ENCODE data around the gene IL1R1. TPM values are rescaled to one million over a fixed set of nuclear protein-coding genes. Genes with fewer than 3 reads are reported as not detected.

Gene IL1R1
- total RNA-seq, 2 experiments from 2014 or later: not detected

DNA sequence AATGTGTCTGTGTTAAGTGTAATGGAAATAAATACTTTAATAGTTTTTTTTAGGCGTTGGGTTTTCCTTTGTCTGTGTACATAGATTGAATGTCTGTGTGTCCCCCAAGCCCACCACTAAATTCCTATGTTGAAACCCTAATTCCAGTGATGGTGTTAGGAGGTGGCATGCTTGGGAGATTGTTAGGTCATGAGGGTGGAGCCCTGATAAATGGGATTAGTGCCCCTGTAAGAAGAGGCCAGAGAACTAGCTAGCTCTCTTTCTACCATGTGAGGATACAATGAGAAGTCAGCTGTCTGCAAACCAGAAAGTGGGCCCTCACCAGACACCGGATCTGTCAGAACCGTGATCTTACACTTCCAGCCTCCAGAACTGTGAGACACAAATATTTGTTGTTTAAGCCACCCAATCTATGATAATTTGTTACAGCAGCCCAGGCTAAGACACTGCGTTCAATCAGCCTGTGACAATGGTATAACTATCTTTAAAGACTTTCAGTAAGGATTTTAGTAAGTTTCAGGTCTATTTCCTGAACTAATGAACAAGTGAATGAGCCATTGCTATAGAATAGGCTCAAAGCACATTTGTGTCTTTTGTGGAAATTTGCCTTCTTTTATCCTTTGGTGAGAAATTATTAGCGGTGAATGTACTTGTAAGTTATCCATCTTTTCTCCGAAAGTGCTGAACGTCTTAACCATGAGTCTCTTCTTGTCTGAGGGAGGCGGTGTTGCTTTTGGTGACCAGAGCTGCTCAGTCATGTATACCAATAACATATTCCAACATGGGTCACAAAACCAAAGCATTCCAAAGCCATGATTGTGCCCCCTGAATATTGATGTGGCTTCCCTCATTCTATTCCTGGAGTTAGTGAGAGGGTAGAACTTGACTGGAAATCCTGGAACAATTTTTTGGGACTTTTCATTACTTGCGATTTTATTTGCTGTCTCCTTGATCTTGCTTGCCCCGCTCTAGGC is 29.6 kb upstream of the IL1R1 start:
- CTCF ChIA-PET (ENCODE audit: unreplicated experiment): no interaction called here
- Histone ChIP-seq H3K4me1 (ENCODE audit: insufficient read depth, low read length, poor library complexity, severe bottlenecking) (no peaks in the 10 kb centered on the region), H2AFZ (ENCODE audit: low read length) (no peak overlapping the region), H3K9me3 (ENCODE audit: low read length) (no peaks in the 10 kb centered on the region), H3K79me2 (ENCODE audit: insufficient read depth, low read depth, low read length) (no peaks in the 10 kb centered on the region), H3K4me2 (ENCODE audit: low read length) (no peak overlapping the region), H3K36me3 (ENCODE audit: insufficient read depth, low read length) (no peaks in the 10 kb centered on the region), H3K9me2 (ENCODE audit: insufficient read depth, low read length) (no peaks in the 10 kb centered on the region), H3K27ac (ENCODE audit: low read depth, low read length, poor library complexity, severe bottlenecking) (no peak overlapping the region), H4K20me1 (ENCODE audit: insufficient read depth, low read length) (no peaks in the 10 kb centered on the region), H3K4me3 (ENCODE audit: low read depth, low read length, poor library complexity, severe bottlenecking) (no peak overlapping the region)
- no TSS peak for BruUV-seq (replicated peaks)
- intact Hi-C loops (cut with micrococcal nuclease; ENCODE audit: unreplicated experiment): no loop called here
- DNase-seq (ENCODE audit: low spot score): no peak
- POLR2A ChIA-PET: interaction anchor here (0.6 to 0.7 kb wide), 2 partner anchors 14 to 73 kb away, joined by 3 read pairs; no protein-coding TSS in a partner anchor
- TF ChIP-seq, protein P1, sequence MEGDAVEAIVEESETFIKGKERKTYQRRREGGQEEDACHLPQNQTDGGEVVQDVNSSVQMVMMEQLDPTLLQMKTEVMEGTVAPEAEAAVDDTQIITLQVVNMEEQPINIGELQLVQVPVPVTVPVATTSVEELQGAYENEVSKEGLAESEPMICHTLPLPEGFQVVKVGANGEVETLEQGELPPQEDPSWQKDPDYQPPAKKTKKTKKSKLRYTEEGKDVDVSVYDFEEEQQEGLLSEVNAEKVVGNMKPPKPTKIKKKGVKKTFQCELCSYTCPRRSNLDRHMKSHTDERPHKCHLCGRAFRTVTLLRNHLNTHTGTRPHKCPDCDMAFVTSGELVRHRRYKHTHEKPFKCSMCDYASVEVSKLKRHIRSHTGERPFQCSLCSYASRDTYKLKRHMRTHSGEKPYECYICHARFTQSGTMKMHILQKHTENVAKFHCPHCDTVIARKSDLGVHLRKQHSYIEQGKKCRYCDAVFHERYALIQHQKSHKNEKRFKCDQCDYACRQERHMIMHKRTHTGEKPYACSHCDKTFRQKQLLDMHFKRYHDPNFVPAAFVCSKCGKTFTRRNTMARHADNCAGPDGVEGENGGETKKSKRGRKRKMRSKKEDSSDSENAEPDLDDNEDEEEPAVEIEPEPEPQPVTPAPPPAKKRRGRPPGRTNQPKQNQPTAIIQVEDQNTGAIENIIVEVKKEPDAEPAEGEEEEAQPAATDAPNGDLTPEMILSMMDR (conservative IDR thresholded peaks at IDR 0.05; ENCODE audit: low read length): no peak
- TF ChIP-seq EZH2phosphoT487 (IDR thresholded peaks at IDR 0.05; ENCODE audit: borderline replicate concordance, low read depth, low read length): no peak

DNA sequence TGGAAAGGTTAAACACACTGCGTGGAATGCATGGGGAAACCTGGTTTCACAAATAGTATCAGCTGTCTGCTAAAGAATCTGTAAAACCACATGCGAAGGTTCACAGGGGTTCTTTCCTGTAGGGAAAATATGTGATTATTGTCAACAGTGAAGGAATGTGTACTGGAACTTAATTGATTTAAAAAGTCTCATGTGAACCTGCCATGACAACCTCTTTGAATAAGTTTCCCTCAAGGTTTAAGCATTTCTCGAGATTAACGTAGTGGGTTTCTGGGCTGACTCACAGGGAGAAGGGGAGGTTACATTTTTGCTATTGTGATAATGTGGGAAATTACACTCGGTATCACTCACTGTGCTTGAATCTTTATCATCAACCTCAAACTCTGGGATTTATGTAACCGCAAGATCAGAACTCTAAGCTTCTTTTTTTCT is 28.2 kb upstream of the IL1R1 start:
- Histone ChIP-seq H3K9me2 (ENCODE audit: insufficient read depth, low read length) (no peaks in the 10 kb centered on the region), H3K4me3 (ENCODE audit: low read depth, low read length, poor library complexity, severe bottlenecking) (no peak overlapping the region), H3K4me1 (ENCODE audit: insufficient read depth, low read length, poor library complexity, severe bottlenecking) (no peaks in the 10 kb centered on the region), H4K20me1 (ENCODE audit: insufficient read depth, low read length) (no peaks in the 10 kb centered on the region), H3K4me2 (ENCODE audit: low read length) (no peak overlapping the region), H3K36me3 (ENCODE audit: insufficient read depth, low read length) (no peaks in the 10 kb centered on the region), H3K9me3 (ENCODE audit: low read length) (no peaks in the 10 kb centered on the region), H2AFZ (ENCODE audit: low read length) (no peak overlapping the region), H3K27ac (ENCODE audit: low read depth, low read length, poor library complexity, severe bottlenecking) (no peak overlapping the region), H3K79me2 (ENCODE audit: insufficient read depth, low read depth, low read length) (no peaks in the 10 kb centered on the region)
- DNase-seq (ENCODE audit: low spot score): no peak
- ChIA-PET POLR2A (no interaction called here), CTCF (ENCODE audit: unreplicated experiment) (no interaction called here)
- TF ChIP-seq, protein P1 (conservative IDR thresholded peaks at IDR 0.05; ENCODE audit: low read length): no peak
- no peak for TF ChIP-seq EZH2phosphoT487 (IDR thresholded peaks at IDR 0.05; ENCODE audit: borderline replicate concordance, low read depth, low read length)
- BruUV-seq (replicated peaks): no TSS peak
- intact Hi-C loops (cut with micrococcal nuclease; ENCODE audit: unreplicated experiment): no loop called here

Data from OCI-LY7 (cell line).